Measurements from ENCODE around the gene CRYL1.

Gene CRYL1

DNA sequence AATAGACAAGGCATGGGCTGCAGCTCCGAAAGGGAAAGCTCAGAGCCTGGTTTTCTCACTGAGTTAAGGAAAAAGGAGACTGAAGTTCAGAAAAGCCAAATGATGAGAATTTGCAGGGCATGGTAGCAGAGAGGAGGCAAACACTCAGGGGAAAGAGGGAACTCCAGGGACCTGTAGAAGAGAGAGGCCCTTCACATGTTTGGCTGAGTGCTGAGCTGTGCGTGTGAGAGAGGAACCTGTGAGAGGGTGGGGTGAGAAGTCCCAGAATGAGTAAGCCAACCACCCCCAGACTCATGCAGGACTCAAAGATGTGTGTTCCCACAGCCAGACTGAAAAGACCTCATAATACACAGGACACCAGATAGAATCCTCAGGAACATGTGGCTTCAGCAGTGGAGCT is 2.8 kb upstream of the CRYL1 start:
- no peak for DNase-seq (ENCODE audit: low read depth)

DNA sequence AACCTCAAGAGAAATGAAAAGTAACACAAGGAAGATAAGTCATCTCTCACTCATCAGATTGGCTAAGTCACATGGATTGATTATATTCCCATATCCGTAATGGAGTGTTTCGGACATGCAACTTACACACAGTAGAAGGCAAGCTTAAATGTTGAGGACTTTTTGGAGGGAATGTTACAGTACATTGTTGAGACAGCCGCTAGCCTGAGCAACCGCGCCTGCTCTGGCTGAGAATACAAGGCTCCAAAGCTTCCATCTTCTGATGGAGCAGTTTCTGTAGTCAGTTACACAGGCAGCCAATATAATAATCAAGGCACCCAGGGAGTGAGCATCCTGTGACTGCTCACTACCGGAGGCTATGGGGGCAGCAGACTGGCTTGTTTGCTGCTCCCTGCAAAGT is 1.0 kb upstream of the CRYL1 start:
- DNase-seq (ENCODE audit: low read depth): no peak

DNA sequence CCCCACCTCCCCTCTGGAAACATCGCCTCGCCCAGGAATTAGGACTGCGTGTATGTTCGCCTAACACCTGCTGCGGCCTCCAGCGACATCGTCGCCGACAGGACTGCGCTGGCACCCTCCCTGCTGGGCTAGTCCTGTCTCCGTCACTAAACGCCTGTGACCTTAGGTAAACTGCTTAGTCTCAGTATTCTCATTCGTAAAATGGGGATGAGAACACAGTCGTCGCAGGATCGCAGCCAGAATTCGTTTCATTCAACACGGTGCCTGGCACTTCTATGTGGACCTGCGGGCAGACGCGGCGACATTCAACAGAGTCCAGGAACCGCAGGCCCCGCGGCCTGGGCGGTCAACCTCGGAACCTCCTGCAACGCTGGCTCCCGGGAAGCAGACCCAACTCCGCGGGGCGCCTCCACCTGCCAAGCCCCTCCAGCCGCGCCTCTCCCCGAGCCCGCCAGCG is 485 bp downstream of the CRYL1 start:
- DNase-seq (ENCODE audit: low read depth): no peak

DNA sequence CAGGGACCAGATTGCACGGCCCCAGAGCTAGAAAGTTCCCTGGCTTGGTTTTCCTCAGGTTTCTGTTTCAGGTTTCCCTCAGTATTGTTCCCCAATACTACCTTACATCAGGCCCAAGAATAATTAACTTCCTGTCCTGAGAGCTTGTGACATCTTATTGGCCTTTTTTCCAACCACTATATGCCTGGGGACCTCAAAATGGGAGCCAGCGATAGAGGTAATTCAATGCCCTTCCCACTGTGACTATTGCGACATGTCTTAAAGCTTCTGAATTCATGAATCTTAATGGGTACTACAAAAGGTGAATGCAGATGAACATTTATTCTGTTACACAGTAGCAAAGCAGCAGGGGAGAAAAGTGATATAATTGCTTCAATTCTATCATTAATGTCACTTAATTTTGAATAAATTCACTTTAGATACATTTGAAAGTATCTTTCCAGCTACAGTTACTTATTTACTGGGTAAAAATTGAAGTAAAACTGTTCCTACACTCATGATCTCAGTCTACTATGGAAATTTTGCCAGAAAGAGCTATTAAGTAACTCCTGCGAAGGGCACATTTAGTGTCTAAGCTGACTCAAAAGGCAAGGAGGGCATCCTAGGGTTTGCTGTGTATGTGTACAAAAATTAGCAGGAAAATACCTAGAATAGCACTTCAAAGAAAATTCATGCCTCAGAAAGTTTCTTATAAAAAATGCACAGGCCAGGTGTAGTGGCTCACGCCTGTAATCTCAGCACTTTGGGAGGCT is 4.1 kb downstream of the CRYL1 start:
- DNase-seq (ENCODE audit: low read depth): no peak

DNA sequence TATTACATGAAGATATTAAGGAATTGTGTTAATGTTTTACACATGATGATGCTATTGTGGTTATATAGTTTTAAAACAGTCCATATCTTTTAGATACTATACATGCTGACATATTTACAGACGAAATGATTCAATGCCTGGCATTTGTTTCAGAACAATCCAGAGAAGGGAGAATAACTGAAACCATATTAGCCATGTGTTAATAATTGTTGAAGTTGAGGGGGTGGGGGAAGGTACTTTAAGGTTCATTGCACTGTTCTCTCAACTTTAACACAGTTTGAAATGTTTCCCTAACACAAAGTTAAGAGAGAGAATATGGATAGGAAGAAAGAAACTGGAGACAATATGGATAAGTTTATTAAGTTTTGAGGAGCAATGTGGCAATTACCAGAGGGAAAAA is 5.8 kb downstream of the CRYL1 start:
- no peak for DNase-seq (ENCODE audit: low read depth)

DNA sequence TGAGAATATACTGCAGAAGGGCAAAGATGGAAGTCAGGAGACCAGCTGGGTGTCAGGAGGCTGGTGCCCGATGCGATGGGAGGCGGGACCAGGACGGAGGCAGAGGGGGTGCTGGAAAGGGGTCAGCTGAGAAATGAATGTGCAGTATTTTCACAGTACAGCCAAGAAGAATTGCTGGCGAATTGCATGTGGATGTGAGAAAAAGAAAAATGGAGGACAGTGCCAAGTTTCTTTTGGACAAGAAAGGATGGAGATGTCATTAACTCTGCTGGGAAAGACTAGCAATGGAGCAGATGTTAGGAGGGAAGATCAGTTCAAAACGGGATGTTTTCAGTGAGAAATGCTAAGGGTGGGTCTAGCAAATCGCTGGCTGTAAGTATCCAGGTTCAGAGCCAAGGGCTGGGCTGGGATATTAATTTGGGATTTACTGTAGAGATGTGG is 7.0 kb downstream of the CRYL1 start:
- no peak for DNase-seq (ENCODE audit: low read depth)

DNA sequence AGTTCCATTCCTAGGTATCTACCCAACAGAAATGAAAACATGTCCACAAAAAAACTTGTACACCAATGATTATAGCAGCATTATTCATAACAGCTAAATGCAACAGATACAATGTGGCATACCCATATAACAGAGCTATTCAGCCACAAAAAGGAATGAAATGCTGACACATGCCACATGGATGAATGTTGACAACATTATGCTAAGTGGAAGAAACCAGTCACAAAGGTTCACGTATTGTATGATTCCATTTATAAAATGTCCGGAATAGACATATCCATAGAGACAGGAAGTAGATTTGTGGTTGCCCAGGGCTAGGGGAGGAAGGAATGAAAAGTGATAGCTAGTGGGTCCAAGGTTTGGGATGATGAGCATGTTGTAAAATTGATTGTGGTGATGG is 10.8 kb downstream of the CRYL1 start:
- no peak for DNase-seq (ENCODE audit: low read depth)

DNA sequence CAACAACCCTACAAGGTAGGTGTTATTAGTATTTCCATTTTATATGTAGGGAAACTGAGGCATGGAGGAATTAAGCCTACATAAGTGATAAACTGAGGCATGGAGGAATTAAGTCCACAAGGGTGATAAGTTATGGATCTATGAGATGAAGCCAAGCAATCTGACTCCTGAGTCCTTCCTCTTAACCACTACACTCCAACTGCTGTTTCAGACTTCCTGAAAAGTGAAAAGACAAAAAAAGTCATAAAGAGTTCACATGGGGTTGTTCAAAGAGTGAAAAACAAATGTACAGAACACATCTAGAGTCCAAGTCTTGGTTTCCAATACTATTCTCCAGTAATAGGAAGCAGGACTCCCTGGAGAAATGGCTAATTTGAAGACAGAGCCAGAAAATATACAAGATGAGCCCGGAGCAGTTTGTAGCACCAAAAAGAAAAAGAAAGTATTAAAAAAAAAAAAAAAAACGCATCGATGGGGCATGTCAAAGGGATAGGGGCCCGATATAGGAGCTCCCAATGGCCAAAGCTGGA is 12.1 kb downstream of the CRYL1 start:
- DNase-seq (ENCODE audit: low read depth): no peak

DNA sequence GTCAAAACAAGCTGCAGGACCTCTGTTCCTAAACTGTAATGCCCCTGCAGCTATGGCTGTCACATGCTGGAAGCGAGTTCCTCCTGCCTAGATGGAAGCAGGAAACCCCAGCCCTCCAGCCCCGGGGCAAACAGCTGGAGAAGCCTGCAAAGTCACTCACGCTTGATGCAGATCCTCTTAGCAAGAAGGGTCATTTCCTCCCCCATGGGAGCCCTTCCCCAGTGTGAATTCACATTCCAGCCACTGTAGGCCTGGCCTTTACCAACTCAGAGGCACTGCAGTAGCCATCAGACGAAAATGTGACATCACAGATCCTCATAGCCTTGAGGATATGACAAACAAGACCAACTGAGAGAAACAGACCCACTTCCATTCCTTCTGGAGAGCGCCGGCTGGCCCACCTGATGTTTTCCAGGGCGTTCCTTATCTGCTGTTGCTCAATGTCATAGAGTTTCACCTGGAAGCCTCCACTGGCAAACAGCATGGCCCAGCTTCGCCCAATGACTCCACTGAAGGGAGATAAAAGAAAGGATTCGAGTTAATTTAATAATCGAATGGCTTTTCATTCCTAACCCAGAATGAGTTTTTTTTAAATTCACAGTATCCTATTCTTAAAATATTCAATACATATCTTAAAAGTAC is 13.5 kb downstream of the CRYL1 start:
- no peak for DNase-seq (ENCODE audit: low read depth)

DNA sequence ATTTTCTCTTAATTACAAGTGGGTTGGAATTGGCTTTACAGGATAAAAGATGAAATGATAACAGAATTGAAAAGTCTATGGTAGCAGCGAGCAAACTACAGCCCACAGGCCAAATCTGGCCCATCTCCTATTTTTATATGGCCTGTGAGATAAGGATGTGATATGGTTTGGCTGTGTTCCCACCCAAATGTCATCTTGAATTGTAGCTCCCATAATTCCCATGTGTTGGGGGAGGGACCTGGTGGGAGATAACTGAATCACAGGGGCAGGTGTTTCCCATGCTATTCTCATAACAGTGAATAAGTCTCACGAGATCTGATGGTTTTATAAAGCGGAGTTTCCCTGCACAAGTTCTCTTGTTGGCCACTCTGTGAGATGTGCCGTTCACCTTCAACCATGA is 19.0 kb downstream of the CRYL1 start:
- no peak for DNase-seq (ENCODE audit: low read depth)

DNA sequence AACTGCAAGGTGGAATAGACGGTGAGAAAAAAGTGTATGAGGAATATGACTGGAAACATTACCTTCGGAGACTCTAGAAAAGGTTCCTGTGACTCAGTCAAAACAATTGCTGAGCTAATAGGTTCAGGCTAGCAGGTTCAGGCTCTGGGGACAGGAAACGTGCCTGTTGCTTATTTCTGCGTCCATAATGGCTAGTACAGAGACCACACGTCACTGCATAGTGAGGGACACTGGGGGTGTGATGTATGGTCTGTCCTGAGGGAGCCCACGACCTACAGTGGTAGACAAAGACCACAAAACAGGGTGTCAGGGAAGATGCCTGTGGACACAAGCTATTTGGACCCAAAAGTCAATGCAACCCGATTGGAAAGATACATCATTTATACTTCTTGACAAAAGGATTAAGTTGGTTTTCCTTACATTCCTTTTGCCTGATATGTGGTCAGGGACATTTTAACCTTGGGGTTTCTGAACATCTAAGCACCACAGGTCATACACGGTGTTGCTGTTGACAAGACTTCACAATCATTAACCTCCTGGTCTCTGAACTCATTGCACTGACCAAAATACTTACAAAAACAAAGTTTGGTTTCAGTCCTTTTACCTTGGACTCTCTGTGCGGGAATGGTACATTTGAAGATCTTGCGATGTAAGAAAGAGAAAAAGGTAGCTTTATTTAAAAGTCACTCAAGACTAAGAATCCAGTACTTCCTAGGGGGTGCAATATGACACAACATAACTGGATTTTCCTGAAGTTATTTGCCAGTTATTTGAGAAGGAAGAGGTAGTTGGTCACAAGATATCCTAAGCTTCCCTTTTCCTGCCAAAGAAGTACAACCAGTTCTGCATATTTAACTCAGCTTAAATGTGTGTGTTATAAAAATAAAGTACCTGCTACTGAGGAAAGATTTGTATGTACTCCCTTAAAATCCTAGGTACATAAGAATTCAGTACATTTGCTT is 20.0 kb downstream of the CRYL1 start:
- DNase-seq (ENCODE audit: low read depth): no peak

DNA sequence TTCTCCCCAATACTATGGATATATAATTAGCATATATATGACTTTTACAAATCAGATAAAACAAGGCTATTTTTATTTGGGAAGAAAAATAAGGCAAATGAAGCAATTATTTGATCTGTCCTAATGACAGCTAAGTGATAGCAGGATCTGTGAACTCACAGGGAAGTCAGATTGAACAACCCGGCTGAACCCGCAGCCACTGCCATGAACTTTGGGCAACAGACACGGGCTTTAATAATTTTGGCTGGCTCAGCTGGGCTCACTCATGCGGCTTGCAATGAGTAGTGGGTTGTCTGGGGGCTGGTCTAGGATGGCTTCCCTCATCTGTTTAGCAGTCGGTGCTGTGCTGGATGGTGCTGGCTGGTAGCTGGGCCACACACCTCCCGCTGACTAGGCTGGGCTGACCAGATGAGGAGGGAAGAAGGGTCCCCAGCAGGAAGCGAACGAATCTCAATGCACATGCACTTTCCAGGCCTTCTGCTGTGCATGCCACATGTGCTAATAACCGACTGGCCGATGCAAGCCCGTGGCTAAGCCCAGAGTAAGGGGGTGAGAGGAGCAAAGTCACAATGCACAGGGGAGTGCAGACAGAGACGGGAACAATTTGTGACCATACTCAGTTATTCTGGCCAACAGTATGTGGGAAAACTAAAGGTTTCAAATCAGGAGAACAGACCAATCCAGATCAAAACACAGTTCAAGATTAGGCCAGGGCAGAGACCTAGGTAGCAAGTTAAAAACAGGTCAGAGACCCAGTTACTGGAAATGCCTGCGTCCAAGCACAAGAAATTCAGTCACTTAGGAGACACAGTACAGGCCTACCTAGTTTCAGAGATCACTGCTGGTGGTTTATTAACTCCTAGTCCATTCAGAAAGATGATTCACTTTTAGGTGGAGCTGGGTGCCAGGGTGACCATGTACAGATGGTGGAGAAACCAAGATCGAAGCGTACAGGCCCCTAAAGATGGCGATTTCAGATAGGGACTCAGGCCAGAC is 22.3 kb downstream of the CRYL1 start:
- no peak for DNase-seq (ENCODE audit: low read depth)

DNA sequence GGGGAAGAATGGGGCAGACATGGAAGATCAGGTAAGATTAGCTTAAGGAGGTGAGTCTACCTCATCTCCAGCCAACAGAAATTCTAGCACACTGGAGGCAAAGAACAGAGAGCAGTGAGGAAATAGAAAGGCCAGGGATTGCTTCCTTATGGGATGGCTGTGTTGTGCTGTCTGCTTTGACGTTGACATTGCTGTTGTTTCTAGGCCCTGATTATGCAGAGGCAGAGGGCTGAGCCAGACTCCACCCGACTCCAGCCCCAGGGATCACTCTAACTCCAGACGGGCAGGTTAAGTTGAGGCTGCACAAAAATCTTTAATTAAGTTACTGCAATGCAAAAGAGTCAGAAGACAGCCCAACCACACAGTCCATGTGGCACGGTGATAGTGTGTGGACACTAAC is 24.1 kb downstream of the CRYL1 start:
- DNase-seq (ENCODE audit: low read depth): no peak

DNA sequence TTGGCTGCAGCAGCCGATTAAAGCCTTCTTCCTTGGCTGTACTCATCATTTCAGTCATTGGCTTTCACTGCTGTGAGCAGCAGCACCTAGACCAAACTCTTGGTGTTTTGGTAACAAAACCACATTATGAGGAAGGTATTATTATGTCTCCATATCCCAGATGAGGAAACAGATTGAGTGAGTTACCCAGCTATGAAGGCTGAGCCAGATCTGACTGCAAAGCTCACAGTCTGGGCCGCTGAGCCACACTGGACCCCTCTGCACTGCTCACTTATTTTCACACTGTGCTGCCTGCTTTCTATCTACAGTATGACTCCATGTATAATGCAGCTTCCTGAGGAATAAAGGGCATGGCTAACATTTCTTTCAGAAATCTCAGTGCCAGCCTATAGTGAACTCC is 24.5 kb downstream of the CRYL1 start:
- DNase-seq (ENCODE audit: low read depth): no peak

DNA sequence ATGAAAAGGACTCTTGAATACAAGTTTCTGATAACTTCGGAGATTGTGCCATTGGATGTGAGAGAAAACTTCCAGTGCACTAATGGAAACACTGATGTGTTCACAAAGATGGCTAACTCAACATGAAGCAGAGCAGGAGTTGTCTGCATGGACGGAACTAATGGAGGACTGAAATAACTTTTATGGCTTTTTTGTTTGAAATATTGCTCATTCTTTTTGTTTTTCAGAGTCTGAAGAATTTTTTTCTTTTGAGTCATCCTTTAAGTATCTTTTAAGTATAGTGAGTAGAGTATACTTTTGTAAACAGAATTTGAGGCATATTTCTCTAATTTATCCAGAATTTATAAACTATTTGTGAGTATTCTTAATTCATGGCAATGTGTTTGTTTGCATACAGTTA is 25.7 kb downstream of the CRYL1 start:
- DNase-seq (ENCODE audit: low read depth): no peak

DNA sequence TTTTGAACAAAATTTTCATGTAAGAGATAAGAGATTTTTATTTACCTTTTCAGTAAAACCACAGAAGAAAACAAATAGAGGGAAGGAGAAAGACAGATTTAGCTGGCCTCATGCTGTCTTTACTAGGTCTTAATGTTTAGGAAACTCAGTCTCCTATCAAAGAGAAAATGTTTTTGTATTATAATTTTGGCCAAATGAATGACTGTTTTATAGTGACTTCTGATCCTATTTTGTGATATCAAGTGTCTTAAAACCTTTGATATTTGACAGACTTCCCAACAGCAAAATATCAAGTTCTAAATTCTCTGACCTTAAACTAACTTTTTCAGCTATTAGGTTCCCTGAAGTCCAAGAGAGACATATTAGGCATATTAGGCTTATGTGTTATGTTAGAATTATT is 27.0 kb downstream of the CRYL1 start:
- no peak for DNase-seq (ENCODE audit: low read depth)

DNA sequence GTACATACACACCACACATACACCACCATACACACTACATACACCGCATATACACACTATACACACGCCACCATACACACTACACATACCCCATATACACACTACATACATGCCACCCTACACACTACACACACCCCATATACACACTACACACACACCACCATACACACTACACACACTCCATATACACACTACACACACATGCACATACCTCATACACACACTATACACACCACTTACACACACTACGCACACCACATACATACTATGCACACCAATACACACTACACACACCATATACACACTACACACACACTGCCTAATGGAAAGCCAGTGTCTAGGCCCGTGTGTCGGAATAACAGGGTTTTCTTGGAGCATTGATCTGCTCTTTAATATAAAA is 27.5 kb downstream of the CRYL1 start:
- no peak for DNase-seq (ENCODE audit: low read depth)

DNA sequence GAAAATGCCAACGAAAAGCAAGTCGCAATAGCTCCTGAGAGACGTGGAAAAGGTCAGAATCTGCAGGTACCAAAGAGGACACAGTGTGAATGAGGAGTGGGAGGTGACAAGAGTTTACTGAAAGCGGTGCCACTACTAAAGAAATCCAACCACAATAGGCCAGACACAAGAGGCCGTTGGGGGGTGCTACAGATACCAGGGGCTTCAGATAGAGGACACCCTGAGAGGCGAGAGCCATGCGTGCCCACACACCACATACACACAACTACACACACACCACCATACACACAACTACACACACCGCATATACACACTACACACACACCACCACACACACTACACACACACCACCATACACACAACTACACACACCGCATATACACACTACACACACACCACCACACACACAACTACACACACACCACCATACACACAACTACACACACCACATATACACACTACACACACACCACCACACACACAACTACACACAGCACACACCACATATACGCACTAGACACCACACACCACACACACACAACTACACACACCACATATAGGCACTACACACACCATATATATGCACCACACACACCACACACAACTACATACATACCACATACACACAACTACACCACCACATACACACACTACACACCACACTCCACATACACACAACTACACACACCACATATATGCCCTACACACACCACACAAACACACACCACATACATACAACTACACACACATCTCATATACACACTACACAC is 28.5 kb downstream of the CRYL1 start:
- DNase-seq (ENCODE audit: low read depth): no peak

DNA sequence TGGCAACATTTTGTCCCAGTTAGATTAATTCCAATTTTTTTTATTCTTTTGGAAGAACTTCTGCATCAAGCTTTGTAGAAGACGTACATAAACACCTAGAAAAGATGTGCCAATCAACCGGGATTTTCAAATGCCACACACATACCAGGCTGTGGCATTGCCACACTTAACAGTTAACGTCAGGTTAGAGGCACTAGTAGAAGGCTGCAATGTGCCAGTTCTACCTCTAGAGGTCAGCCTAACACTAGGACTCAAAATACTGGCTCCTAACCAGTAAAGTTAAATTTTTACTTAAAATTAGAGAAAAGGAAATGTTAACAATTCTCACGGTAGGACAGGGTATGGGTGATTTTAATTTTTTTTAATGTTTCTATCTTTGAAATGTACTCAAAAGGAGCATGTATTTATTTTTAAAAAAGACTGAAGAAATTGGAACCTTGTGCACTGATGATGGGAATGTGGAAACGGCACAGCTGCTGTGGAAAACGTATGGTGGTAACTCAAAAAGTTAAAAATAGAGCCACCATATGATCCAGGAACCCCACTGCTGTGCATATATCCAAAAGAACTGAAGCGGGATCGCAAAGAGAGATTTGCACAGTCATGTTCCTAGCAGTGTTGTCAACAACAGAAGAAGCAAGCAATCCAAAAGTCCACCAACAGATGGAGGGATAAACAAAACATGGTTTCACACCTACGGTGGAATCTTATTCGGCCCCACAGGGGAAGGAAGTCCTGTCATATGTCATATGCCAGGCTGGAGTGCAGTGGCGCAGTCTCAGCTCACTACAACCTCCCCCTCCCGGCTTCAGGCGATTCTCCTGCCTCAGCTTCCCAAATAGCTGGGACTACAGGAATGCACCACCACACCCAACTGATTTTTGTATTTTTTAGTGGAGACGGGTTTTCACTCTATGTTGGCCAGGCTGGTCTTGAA is 30.3 kb downstream of the CRYL1 start:
- peak; percentile 42 for DNase-seq (ENCODE audit: low read depth)
